Measurements from ENCODE around the gene C16orf90. TPM values are rescaled to one million over a fixed set of nuclear protein-coding genes. Genes with fewer than 3 reads are reported as not detected.
"Not testable (repeated sequence)": the region's sequence is repeated elsewhere in the genome, so short reads cannot be mapped to it uniquely, and the experiment has no call there.

C16orf90 gene
- total and polyA plus RNA-seq, 7 donors, result not detected

GRCh38 chr16:3476409-3476808 is 18.9 kb downstream of the C16orf90 start:
- Histone ChIP-seq H3K27me3 (ENCODE audit: insufficient read depth in 3 of 3, low read length in 2 of 3) (no peaks in the 10 kb centered on the region), H3K9me3 (no peaks in the 10 kb centered on the region), H3K36me3 (ENCODE audit: insufficient read depth in 1 of 2, low read depth in 1 of 2) (peaks cover 4 to 24% of the 10 kb centered on the region in 2 donors), H3K27ac (no peak overlapping the region), H3K4me1 (peaks cover 23% of the 10 kb centered on the region), H3K4me3 (no peak overlapping the region)
- TF ChIP-seq CTCF (IDR thresholded peaks at IDR 0.05), result no peak
- peak in 2 of 4 donors; percentile 23 to 31 for ATAC-seq
- 42 to 71% (median 44%) methylated on average over 3 of the region's 3 CpGs for WGBS, 3 donors
- intact Hi-C loops (cut with DNase I), result no loop called here
- DNase-seq, result no peak

- ATAC-seq, result peak in 1 of 4 donors; percentile 5
- 79 to 91% (median 87%) methylated on average over 29 of the region's 29 CpGs for WGBS, 3 donors
- H3K36me3 ChIP-seq (ENCODE audit: insufficient read depth in 1 of 2, low read depth in 1 of 2), result peaks cover 4 to 18% of the 10 kb centered on the region in 2 donors
These were observed 19.5 kb downstream of the C16orf90 start for GRCh38 chr16:3475604-3476375.

GRCh38 chr16:3474870-3475269 is 20.4 kb downstream of the C16orf90 start:
- H3K27me3 ChIP-seq (ENCODE audit: insufficient read depth in 3 of 3, low read length in 2 of 3); ATAC-seq; intact Hi-C loops (cut with DNase I); H3K27ac ChIP-seq; H3K4me3 ChIP-seq; DNase-seq; H3K9me3 ChIP-seq: not testable (repeated sequence)
- 94 to 97% (median 94%) methylated on average over 7 of the region's 7 CpGs for WGBS, 3 donors
- peaks cover 26% of the 10 kb centered on the region for H3K4me1 ChIP-seq
- peaks cover 4 to 10% of the 10 kb centered on the region in 2 donors for H3K36me3 ChIP-seq (ENCODE audit: insufficient read depth in 1 of 2, low read depth in 1 of 2)

More at GRCh38 chr16:3475604-3476375, 19.5 kb downstream of the C16orf90 start:
- no peaks in the 10 kb centered on the region for H3K9me3 ChIP-seq
- H3K27ac ChIP-seq, result no peak overlapping the region
- H3K27me3 ChIP-seq (ENCODE audit: insufficient read depth in 3 of 3, low read length in 2 of 3), result no peaks in the 10 kb centered on the region
- intact Hi-C loops (cut with DNase I), result no loop called here
- H3K4me3 ChIP-seq, result no peak overlapping the region
- TF ChIP-seq CTCF (IDR thresholded peaks at IDR 0.05), result no peak
- H3K4me1 ChIP-seq, result peaks cover 21% of the 10 kb centered on the region
- peak in 1 of 2 donors; percentile 37 for DNase-seq

- peaks cover 0 to 4% of the 10 kb centered on the region in 2 donors for H3K36me3 ChIP-seq (ENCODE audit: insufficient read depth in 1 of 2, low read depth in 1 of 2)
- 61 to 74% (median 68%) methylated on average over 16 of the region's 16 CpGs for WGBS, 3 donors
- peak in 1 of 2 donors; percentile 22 for DNase-seq
- H3K9me3 ChIP-seq, result no peaks in the 10 kb centered on the region
- no peak overlapping the region for H3K4me3 ChIP-seq
- peaks cover 30% of the 10 kb centered on the region for H3K4me1 ChIP-seq
- H3K27ac ChIP-seq, result no peak overlapping the region
- intact Hi-C loops (cut with DNase I), result no loop called here
- no peaks in the 10 kb centered on the region for H3K27me3 ChIP-seq (ENCODE audit: insufficient read depth in 3 of 3, low read length in 2 of 3)
- peak in 3 of 4 donors; percentile 22 to 56 (median 34) for ATAC-seq
- TF ChIP-seq CTCF (IDR thresholded peaks at IDR 0.05), result no peak
These were observed 21.0 kb downstream of the C16orf90 start for GRCh38 chr16:3474136-3474779.

GRCh38 chr16:3473596-3473943 is 21.7 kb downstream of the C16orf90 start:
- H3K4me1 ChIP-seq, result peaks cover 33% of the 10 kb centered on the region
- H3K27ac ChIP-seq; H3K4me3 ChIP-seq; ATAC-seq; DNase-seq; H3K9me3 ChIP-seq; H3K27me3 ChIP-seq (ENCODE audit: insufficient read depth in 3 of 3, low read length in 2 of 3); intact Hi-C loops (cut with DNase I); H3K36me3 ChIP-seq (ENCODE audit: insufficient read depth in 1 of 2, low read depth in 1 of 2): not testable (repeated sequence)
- 81 to 85% (median 83%) methylated on average over 3 of the region's 3 CpGs for WGBS, 3 donors

All from psoas muscle (tissue), 8 donors.